GM19240 (cell line): ENCODE data around the gene SPANXN3.
"Not testable (repeated sequence)": the region's sequence is repeated elsewhere in the genome, so short reads cannot be mapped to it uniquely, and the experiment has no call there.

Source experiments
- DNase-seq: peaks from one replicate; pipeline ENCODE4 v3.0.0; 2011; ENCODE audit warnings: low spot score; ENCODE audit not compliant: insufficient read length

The SPANXN3 gene, protein sequence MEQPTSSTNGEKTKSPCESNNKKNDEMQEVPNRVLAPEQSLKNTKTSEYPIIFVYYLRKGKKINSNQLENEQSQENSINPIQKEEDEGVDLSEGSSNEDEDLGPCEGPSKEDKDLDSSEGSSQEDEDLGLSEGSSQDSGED

GRCh38 chrX:143517375-143517774 is at the start of gene SPANXN3:
Gene SPANXN3, minus strand, starts transcription at chrX:143517475. Its CDS starts 84 bp downstream, at chrX:143517391.
- DNase-seq: not testable (repeated sequence)

DNA sequence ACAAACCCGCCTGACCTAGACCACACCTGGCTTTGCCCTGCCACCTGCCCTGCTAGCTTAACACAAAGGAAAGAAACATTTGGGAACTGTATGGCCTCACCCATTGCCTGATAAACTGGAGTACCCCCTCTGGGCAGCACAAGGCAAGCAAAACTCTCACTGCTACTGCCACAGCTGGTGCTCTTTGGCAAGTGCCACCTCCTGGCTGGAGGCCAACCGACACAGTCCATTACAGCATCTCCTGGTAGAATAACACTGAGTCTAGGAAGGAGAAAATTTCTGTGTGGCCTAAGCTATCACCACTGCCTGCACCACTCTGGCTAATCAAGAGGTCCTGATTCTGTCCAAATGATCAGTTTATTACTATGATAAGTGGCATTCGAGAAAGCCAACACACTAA is 18.9 kb upstream of the SPANXN3 start:
- DNase-seq: no peak

- DNase-seq: not testable (repeated sequence)
Measured at GRCh38 chrX:143502196-143502595, 15.1 kb downstream of the SPANXN3 start.

GRCh38 chrX:143500751-143501150 is 16.5 kb downstream of the SPANXN3 start:
- no peak for DNase-seq

GRCh38 chrX:143486105-143486504 is 31.2 kb downstream of the SPANXN3 start:
- DNase-seq: no peak

DNA sequence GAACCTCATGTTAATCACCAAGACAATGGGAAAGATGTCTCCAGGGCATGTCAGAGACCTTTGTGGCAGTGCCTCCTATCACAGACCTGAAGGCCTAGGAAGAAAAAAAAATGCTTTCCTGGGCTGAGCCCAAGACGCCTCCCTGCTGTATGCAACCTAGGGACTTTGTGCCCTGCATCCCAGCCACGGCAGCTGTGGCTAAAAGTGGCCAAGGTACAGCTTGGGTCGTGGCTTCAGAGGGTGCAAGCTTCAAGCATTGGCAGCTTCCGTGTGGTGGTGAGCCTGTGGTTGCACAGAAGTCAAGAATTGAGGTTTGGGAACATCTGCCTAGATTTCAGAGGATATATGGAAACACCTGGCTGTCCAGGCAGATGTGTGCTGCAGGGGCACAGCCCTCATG is 40.5 kb downstream of the SPANXN3 start:
- DNase-seq: no peak

- no peak for DNase-seq
Measured at GRCh38 chrX:143472347-143472938, 44.8 kb downstream of the SPANXN3 start.

DNA sequence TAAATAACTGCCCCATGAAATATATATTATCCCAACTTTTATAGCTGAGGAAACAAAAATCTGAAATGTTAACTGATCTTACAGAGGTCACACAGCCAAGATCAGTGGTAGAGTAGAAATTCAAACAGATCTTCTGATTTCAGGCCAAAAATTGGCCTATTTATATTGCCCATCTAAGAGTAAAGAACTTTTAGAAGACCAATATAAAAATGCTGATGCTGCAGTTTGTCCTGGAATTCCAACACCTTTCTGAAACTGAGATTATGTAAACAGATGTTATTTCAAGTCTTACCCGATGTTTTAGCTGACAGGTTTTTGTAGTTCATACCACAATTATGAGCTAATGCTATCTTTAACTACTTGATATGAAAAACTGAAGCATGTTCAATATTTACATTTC is 51.1 kb downstream of the SPANXN3 start:
- no peak for DNase-seq

DNA sequence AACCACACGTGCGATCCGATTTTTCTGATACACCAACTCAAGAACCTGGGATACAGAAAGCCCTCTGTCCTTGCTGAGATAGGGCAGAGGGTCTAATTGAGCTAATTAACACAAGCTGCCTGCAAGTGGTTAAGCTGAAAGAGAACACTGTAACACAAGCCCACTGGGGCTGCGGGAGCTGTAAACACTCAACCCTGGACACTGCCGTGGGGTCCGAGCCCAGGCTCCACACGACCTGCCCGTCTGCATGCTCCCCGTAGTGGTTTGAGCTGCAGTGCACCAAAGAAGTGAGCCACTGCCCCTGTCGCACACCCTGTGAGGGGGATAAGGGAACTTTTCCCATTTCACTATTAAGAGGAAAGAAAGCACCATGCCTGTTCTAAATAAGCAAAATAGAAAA is 54.6 kb downstream of the SPANXN3 start:
- no peak for DNase-seq

- DNase-seq: no peak
Measured at GRCh38 chrX:143461606-143462005, 55.7 kb downstream of the SPANXN3 start.
